GM12878 (cell line): ENCODE measurements around the gene AOPEP. TPM values are rescaled to one million over a fixed set of nuclear protein-coding genes. Genes with fewer than 3 reads are reported as not detected.
A peak's percentile ranks its signal among the peaks of the same experiment; 100 is the strongest.

Experiments
- ATAC-seq: fragments of 200-7000 bp; cut with Tn5 transposase; 3 replicates; pipeline ENCODE4 v1.9.1; 2020; ENCODE audit warnings: mild to moderate bottlenecking, moderate library complexity
- BruUV-seq: library from RNA; stranded (reverse); fragments of 400-500 nt; replicated peaks from 2 replicates; lab custom pipeline; 2021; lab: Mats Ljungman, UMichigan
- CTCF ChIA-PET: fragments of 300-600 bp; sonication (Branson Sonifier 250); formaldehyde crosslinking; extraction: SDS; loops from one replicate; lab custom pipeline; 2021; ENCODE audit warnings: inconsistent platforms; lab: Yijun Ruan, JAX
- POLR2A ChIA-PET: fragments of 350-600 bp; formaldehyde crosslinking; extraction: SDS; loops from one replicate; lab custom pipeline; 2021; ENCODE audit warnings: inconsistent platforms; lab: Charles Lee
- RAD21 ChIA-PET: fragments of 300-600 bp; sonication (Branson Sonifier 250); formaldehyde crosslinking; loops from one replicate; lab custom pipeline; 2023; ENCODE audit warnings: antibody characterized with exemption; ENCODE audit not compliant: unreplicated experiment; lab: Charles Lee
- SMC1A ChIA-PET: fragments of 300-600 bp; sonication (Branson Sonifier 250); formaldehyde crosslinking; loops from one replicate; lab custom pipeline; 2023; ENCODE audit not compliant: unreplicated experiment, uncharacterized antibody; lab: Charles Lee
- DNase-seq: peaks from one replicate; pipeline ENCODE4 v3.0.0-alpha.2; 2011; ENCODE audit warnings: low read depth, low spot score
- FAIRE-seq: peaks from 3 replicates; lab custom pipeline; 2011; peaks lifted over from hg19 to GRCh38; lab: Jason Lieb, UNC
- H2AFZ ChIP-seq: 2 replicates; pipeline ENCODE4 v1.6.0; 2011; ENCODE audit warnings: low read depth, low read length, control low read depth; ENCODE audit not compliant: control insufficient read depth
- H3K27ac ChIP-seq: 2 replicates; pipeline ENCODE4 v1.5.1; 2011; ENCODE audit warnings: control low read depth; ENCODE audit not compliant: control insufficient read depth, insufficient read depth
- H3K27me3 ChIP-seq, 2 experiments: replicated peaks in 1 of 2; 2 replicates each; pipeline versions ENCODE4 v1.6.0 to v1.6.1; 2011; ENCODE audit warnings: low read length in 1 of 2; ENCODE audit not compliant: control insufficient read depth in 2 of 2, insufficient read depth in 2 of 2
- H3K36me3 ChIP-seq, 2 experiments: 2 replicates each; pipeline ENCODE4 v1.5.1; 2011; ENCODE audit warnings: low read length in 1 of 2; ENCODE audit not compliant: control insufficient read depth in 2 of 2, insufficient read depth in 2 of 2
- H3K4me1 ChIP-seq: 2 replicates; pipeline ENCODE4 v1.6.1; 2011; ENCODE audit warnings: mild to moderate bottlenecking, low read length, moderate library complexity, mixed read lengths; ENCODE audit not compliant: control insufficient read depth, insufficient read depth
- H3K4me2 ChIP-seq: 2 replicates; pipeline ENCODE4 v1.6.0; 2011; ENCODE audit warnings: control low read depth; ENCODE audit not compliant: control insufficient read depth, insufficient read depth
- H3K4me3 ChIP-seq: fragments of 200-600 bp; sonication (generic); 2 replicates; pipeline ENCODE4 v1.5.1; 2016
- H3K79me2 ChIP-seq: 2 replicates; pipeline ENCODE4 v1.6.0; 2011; ENCODE audit warnings: low read length; ENCODE audit not compliant: control insufficient read depth, insufficient read depth
- H3K9ac ChIP-seq: 2 replicates; pipeline ENCODE4 v1.8.0; 2011; ENCODE audit warnings: low read length, control low read depth, mixed read lengths; ENCODE audit not compliant: control insufficient read depth, insufficient read depth
- H3K9me3 ChIP-seq: replicated peaks from 3 replicates; pipeline ENCODE4 v1.5.1; 2011; ENCODE audit warnings: mild to moderate bottlenecking, low read length; ENCODE audit not compliant: control insufficient read depth, insufficient read depth
- H4K20me1 ChIP-seq: 2 replicates; pipeline ENCODE4 v1.6.0; 2011; ENCODE audit not compliant: control insufficient read depth, insufficient read depth
- CTCF ChIP-seq, 3 experiments: IDR thresholded peaks in 2 of 3; conservative IDR thresholded peaks in 1 of 3; 2 replicates each; pipeline ENCODE4 v1.5.1; 2011; ENCODE audit warnings: low read depth in 3 of 3, low read length in 3 of 3, mild to moderate bottlenecking in 3 of 3, control low read depth in 2 of 3, moderate library complexity in 2 of 3, inconsistent platforms in 1 of 3, mixed read lengths in 1 of 3; ENCODE audit not compliant: control insufficient read depth in 2 of 3, insufficient read depth in 1 of 3; ENCODE audit errors: extremely low read depth in 1 of 3
- HDAC6 ChIP-seq: fragments of 200-600 bp; sonication (generic); IDR thresholded peaks from one replicate; pipeline ENCODE4 v1.8.0; 2017; ENCODE audit warnings: antibody characterized with exemption; ENCODE audit not compliant: unreplicated experiment
- JUND ChIP-seq: IDR thresholded peaks from 2 replicates; pipeline ENCODE4 v1.6.1; 2012; ENCODE audit warnings: low read depth, mild to moderate bottlenecking, low read length, improper control_type of control experiment, moderate library complexity
- MXI1 ChIP-seq: fragments of 150-350 bp; IDR thresholded peaks from 2 replicates; pipeline ENCODE4 v1.6.1; 2011; ENCODE audit warnings: low read depth, mild to moderate bottlenecking, inconsistent platforms, low read length, improper control_type of control experiment
- POLR2AphosphoS5 ChIP-seq: IDR thresholded peaks from 2 replicates; pipeline ENCODE4 v1.6.1; 2011; ENCODE audit warnings: mild to moderate bottlenecking, low read length, inconsistent platforms
- POU2F2 ChIP-seq: IDR thresholded peaks from 3 replicates; pipeline ENCODE4 v1.6.1; 2011; ENCODE audit warnings: low read depth, mild to moderate bottlenecking, low read length, borderline replicate concordance
- SMC3 ChIP-seq: IDR thresholded peaks from 2 replicates; pipeline ENCODE4 v1.6.1; 2011; ENCODE audit warnings: low read length, improper control_type of control experiment, borderline replicate concordance
- TCF12 ChIP-seq: IDR thresholded peaks from 2 replicates; pipeline ENCODE4 v1.6.1; 2011; ENCODE audit warnings: low read depth, mild to moderate bottlenecking, low read length
- ZNF24 ChIP-seq: fragments of 450-650 bp; IDR thresholded peaks from 2 replicates; pipeline ENCODE4 v1.6.1; 2017; ENCODE audit warnings: antibody characterized with exemption, mild to moderate bottlenecking
- WGBS: methylation state at CpG from one replicate; pipeline ENCODE4 v1.1.6; 2016; ENCODE audit warnings: low lambda C conversion rate; ENCODE audit not compliant: insufficient replicate concordance, insufficient coverage; ENCODE audit errors: missing lambda C conversion rate; 5-methylcytosine and 5-hydroxymethylcytosine counted together
- in situ Hi-C: fragments of 300-500 bp; cut with MboI; formaldehyde crosslinking; loops from 9 replicates; pipeline ENCODE4 v1.14.3; 2018; ENCODE audit warnings: mixed read lengths
- intact Hi-C: fragments of 100-400 bp; cut with micrococcal nuclease; formaldehyde crosslinking; loops from one replicate; pipeline ENCODE4 v1.14.2; 2022; ENCODE audit not compliant: unreplicated experiment
- polyA plus RNA-seq, 11 experiments: library from polyadenylated mRNA; depleted of rRNA in 4 of 11; unstranded in 6 of 11; stranded (reverse) in 5 of 11; fragments of >200 nt; fragmentation: Nextera tagmentation in 4 of 11; fragmentation: Illumina TruSeq in 1 of 11; extraction: Ambion mirVana in 4 of 11; extraction: Trizol in 1 of 11; gene quantifications; 1 replicate in 1 of 11; 2 replicates in 10 of 11; pipeline versions ENCODE4 v1.2.1 to v1.2.3, GENCODE V29; 2011 to 2016; ENCODE audit warnings: inconsistent platforms in 2 of 11, missing spikeins in 2 of 11, low read depth in 1 of 11
- total RNA-seq, 4 experiments: library from RNA; depleted of rRNA in 3 of 4; stranded (reverse); fragments of >200 nt in 3 of 4; fragmentation: Illumina TruSeq in 1 of 4; extraction: Trizol in 1 of 4; gene quantifications; 2 replicates each; pipeline versions ENCODE4 v1.2.1 to v1.2.3, GENCODE V29; 2013 to 2021

The AOPEP gene
- total and polyA plus RNA-seq, 10 of the 15 experiments (the other 5 are each of a cell fraction or from before 2014, with no cell fraction given): 2.3 to 16.9 (median 10.1) TPM

GRCh38 chr9:94728719-94729118 lies 2.2 kb downstream of the AOPEP start:
- no peak overlapping the region for H3K9ac ChIP-seq
- ChIA-PET POLR2A (interaction anchor here (0.6 kb wide), 1 partner anchor 133 kb away, joined by 4 read pairs; no protein-coding TSS in a partner anchor), CTCF (no interaction called here), RAD21 (no interaction called here), SMC1A (interaction anchor here (0.7 kb wide), 1 partner anchor 36 kb away, joined by 3 read pairs; no protein-coding TSS in a partner anchor)
- in situ Hi-C loops: no loop called here
- DNase-seq: no peak
- WGBS: 74% methylated on average over 6 of the region's 6 CpGs
- H3K36me3 ChIP-seq: no peaks in the 10 kb centered on the region
- H3K4me1 ChIP-seq: peaks cover 3% of the 10 kb centered on the region; the same call in 1 of the 2 replicates
- no peak overlapping the region for H2AFZ ChIP-seq
- TF ChIP-seq SMC3 (no peak), HDAC6 (no peak), JUND (no peak), ZNF24 (no peak), POU2F2 (no peak), POLR2AphosphoS5 (no peak), TCF12 (no peak)
- no TSS peak for BruUV-seq
- H3K4me2 ChIP-seq: no peak overlapping the region
- no peak overlapping the region for H3K4me3 ChIP-seq
- no peak overlapping the region for H3K27ac ChIP-seq
- H3K79me2 ChIP-seq: peaks cover 12% of the 10 kb centered on the region
- no peaks in the 10 kb centered on the region for H3K27me3 ChIP-seq
- FAIRE-seq: no peak
- no peaks in the 10 kb centered on the region for H4K20me1 ChIP-seq
- H3K9me3 ChIP-seq: no peaks in the 10 kb centered on the region
- intact Hi-C loops: no loop called here
- no peak for ATAC-seq

GRCh38 chr9:94729199-94729598 lies 2.7 kb downstream of the AOPEP start:
- TF ChIP-seq MXI1 (no peak), CTCF (IDR thresholded peaks at IDR 0.05 in 2 of 3, conservative IDR thresholded peaks at IDR 0.05 in 1 of 3; ENCODE audit: control insufficient read depth in 2 of 3, extremely low read depth in 1 of 3, insufficient read depth in 1 of 3, low read depth in 3 of 3, low read length in 3 of 3) (0 out of 6 replicates have a peak, but pooled peaks of 1 of the 3 experiments have one; percentile 6)
- Histone ChIP-seq H3K79me2 (peaks cover 12% of the 10 kb centered on the region), H3K4me1 (peaks cover 3% of the 10 kb centered on the region; the same call in 1 of the 2 replicates), H3K27ac (no peak overlapping the region), H4K20me1 (no peaks in the 10 kb centered on the region), H3K27me3 (no peaks in the 10 kb centered on the region), H3K4me2 (no peak overlapping the region), H3K9ac (no peak overlapping the region), H2AFZ (no peak overlapping the region), H3K9me3 (no peaks in the 10 kb centered on the region), H3K4me3 (no peak overlapping the region), H3K36me3 (no peaks in the 10 kb centered on the region)
- in situ Hi-C loops: no loop called here
- WGBS: 76% methylated on average over 3 of the region's 3 CpGs
- ATAC-seq (no peak), DNase-seq (no peak), FAIRE-seq (no peak)
- ChIA-PET SMC1A (no interaction called here), POLR2A (interaction anchor here (0.6 kb wide), 1 partner anchor 133 kb away, joined by 4 read pairs; no protein-coding TSS in a partner anchor), CTCF (no interaction called here), RAD21 (no interaction called here)
- no TSS peak for BruUV-seq
- intact Hi-C loops: no loop called here
